Skin of body (tissue), 2 donors: Measurements from ENCODE around the gene UNC13A. TPM values are rescaled to one million over a fixed set of nuclear protein-coding genes. Genes with fewer than 3 reads are reported as not detected.
A peak's percentile ranks its signal among the peaks of the same experiment; 100 is the strongest.
"Not testable (repeated sequence)": the region's sequence is repeated elsewhere in the genome, so short reads cannot be mapped to it uniquely, and the experiment has no call there.

Experiments
- DNase-seq: peaks from one replicate; lab custom pipeline; 2025; lab: John Stamatoyannopoulos, UW
- total RNA-seq: library from RNA; depleted of rRNA; stranded (reverse); fragments of >200 nt; gene quantifications from one replicate; pipeline ENCODE4 v1.2.3, GENCODE V29; 2014

The UNC13A gene
- total RNA-seq, 1 donor from 2014 or later = 0.10 TPM

DNA sequence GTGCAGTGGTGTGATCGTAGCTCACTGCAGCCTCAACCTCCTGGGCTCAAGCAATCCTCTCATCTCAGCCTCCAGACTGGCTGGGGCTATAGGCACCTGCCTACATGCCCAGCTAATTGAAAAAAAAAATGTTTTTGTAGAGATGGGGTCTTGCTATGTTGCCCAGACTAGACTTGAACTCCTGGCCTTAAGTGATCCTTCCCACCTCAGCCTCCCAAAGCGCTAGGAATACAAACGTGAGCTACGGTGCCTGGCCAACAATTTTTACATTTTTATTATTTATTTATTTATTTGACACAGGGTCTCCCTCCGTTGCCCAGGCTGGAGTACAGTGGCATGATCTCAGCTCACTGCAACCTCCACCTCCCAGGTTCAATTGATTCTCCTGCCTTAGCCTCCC lies 117.9 kb downstream of the UNC13A start:
- not testable (repeated sequence) for DNase-seq

DNA sequence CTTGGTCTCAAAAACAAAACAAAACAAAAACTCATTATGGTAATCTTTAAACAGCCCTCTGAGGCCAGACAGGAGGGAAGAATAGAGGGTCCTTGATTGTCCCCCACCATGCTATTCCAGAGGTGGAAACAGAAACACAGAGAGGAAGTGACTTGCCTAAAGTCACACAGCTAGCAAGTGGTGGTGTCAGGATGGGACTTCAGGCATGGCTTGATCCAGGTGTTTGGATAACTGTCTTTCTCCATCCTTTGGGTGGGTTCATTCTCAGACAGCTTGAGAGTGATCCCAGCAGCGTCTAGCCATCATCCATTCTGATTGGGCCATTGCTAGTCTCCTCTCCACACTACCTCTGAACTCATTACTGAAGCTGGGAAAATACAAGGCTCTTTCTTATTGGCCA lies 120.2 kb downstream of the UNC13A start:
- DNase-seq = no peak

- no peak for DNase-seq
These were observed 122.5 kb downstream of the UNC13A start for GRCh38 chr19:17565611-17566010.

- DNase-seq = no peak
These were observed 123.4 kb downstream of the UNC13A start for GRCh38 chr19:17564781-17565180.

DNA sequence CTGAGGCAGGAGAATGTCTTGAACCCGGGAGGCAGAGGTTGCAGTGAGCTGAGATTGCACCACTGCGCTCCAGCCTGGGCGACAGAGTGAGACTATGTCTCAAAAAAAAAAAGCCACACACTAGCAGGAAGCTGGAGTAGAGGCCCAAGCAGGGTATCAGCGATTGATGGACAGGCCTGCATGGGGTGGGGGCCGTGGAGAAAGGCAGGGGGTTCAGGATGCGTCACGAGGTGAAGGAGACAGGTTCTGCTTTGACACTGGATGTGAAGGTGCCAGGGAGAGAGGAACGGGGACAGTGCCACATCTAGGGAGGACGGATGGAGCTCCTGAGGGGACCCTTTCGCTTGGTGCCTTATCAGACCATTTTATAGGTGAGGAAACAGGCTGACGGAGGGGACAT lies 125.6 kb downstream of the UNC13A start:
- DNase-seq = no peak

GRCh38 chr19:17562097-17562496 lies 126.1 kb downstream of the UNC13A start:
- DNase-seq = no peak

DNA sequence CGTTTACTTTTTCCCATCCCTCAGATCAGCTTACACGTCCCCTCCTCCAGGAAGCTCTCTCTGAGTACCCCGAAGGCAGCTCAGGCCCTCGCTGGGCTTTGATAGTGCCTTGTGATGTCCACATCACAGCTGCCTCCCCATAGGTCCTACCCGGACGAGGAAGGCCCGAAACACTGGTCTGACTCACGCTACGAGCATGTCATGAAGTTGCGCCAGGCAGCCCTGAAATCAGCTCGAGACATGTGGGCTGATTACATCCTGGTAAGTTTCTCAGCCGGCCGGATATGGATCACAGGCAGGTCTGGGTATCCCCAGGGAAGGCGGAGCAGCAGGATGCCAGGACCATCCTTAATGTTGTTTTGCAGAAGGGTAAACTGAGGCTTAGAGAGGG lies 128.0 kb downstream of the UNC13A start:
- DNase-seq = no peak

- DNase-seq = no peak
These were observed 130.7 kb downstream of the UNC13A start for GRCh38 chr19:17557466-17557865.

DNA sequence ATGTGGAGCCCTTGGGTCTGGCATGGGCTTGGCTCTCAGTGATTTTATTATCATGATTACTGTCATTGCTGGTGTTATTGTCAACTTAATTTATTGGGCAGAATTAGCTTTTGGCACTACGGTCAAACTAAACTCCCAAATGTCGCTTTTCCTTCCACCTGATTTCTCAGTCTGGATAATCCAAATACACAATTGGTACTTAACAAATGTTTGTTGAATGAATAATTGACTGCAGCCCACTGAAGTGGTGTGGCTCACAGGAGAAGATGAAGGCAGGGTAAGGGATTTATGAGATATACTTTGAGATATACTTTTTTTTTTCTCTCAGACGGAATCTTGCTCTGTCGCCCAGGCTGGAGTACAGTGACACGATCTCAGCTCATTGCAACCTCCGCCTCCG lies 131.2 kb downstream of the UNC13A start:
- DNase-seq = no peak

DNA sequence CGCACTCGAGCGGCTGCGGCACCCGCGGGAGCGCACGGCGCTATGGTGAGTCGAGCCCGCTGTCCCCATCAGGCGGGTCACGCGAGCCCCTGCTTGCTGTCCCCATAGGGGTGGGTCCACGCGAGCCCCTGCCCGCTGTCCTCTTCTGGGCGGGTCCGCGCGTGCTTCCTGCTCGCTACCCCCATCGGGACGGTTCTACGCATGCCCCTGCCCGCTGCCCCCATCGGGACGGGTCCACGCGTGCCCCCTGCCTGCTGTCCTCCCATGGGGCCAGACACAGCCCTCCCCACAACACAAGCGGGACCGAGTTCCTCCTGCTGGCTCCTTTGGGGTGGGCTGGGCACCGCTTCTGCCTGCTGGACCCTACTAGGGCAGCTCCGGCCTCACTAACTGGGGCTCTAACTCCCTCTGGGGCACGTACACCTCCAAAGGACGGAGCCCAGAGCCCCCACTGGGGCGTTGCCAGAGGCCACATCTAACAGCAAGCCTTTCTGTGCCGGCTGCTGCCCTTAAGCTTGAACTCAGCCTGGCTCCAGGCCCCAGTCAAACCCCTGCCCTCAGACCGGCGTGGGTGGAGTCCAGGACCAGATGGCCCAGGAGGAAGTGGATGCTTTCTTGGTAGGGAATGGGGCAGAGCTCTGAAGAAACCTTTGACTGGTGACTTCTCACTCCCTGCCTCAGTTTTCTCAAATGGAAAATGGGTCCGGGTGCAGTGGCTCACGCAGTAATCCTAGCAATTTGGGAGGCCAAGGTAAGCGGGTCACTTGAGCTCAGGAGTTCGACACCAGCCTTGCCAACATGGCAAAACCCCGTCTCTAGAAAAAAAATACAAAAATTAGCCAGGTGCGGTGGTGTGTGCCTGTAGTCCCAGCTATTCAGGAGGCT lies 132.0 kb downstream of the UNC13A start:
- DNase-seq = no peak

GRCh38 chr19:17555480-17555928 lies 132.7 kb downstream of the UNC13A start, which contains the start of gene COLGALT1:
Gene COLGALT1 (plus strand): TSS chr19:17555649. CDS start chr19:17555714, 65 bp downstream.
- peak; percentile 92 for DNase-seq

GRCh38 chr19:17554968-17555479 lies 133.1 kb downstream of the UNC13A start:
- no peak for DNase-seq

DNA sequence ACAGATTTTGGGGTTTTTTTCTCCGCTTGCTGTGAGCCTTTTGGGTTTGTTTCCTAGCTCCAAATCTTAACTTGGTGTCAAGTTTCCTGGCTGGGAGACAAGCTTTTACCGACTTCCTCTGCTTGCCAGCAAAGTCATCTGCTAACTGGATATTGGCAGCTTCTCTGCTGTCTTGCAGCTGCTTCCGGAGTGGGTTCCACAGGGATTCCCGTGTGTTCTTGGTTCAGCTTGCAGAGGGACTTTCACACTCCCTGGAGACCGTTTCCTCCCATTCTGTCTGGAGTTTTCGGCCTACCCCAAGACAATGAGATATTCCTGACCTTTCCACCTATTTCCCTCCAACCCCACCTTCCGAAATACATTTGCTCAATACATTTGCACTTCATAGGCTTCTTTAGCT lies 134.9 kb downstream of the UNC13A start:
- DNase-seq = peak; percentile 96

DNA sequence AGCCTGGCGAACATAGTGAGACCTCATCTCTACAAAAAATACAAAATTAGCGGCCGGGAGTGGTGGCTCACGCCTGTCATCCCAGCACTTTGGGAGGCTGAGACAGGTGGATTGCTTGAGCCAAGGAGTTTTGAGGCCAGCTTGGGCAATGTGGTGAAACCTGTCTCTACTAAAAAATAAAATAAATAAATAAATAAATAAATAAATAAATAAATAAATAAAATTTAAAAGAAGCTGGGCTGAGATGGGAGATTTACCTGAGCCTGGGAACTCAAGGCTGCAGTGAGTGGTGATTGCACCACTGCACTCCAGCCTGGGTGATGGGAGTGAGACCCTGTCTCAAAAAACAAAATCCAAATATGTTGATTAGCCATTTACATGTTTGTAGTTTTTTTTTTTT lies 135.4 kb downstream of the UNC13A start:
- DNase-seq = not testable (repeated sequence)

Other genes with a start within 250 kb of the UNC13A start
- gene TMEM221, start 239.7 kb downstream of the UNC13A start, total RNA-seq = 0.69 TPM
- gene NXNL1, start 227.4 kb downstream of the UNC13A start, total RNA-seq = not detected
- gene SLC27A1, start 217.8 kb downstream of the UNC13A start, total RNA-seq = 19.6 TPM
- 36.3 TPM for gene PGLS, start 176.7 kb downstream of the UNC13A start, total RNA-seq
- gene COLGALT1, start 132.7 kb downstream of the UNC13A start, total RNA-seq = 40.6 TPM
- gene MAP1S, start 31.1 kb upstream of the UNC13A start, total RNA-seq = 17.6 TPM
- gene FCHO1, start 63.1 kb upstream of the UNC13A start, total RNA-seq = 2.4 TPM
- gene B3GNT3, start 106.8 kb upstream of the UNC13A start, total RNA-seq = 0.79 TPM
- not detected for gene INSL3, start 133.2 kb upstream of the UNC13A start, total RNA-seq
- 3.4 TPM for gene JAK3, start 159.6 kb upstream of the UNC13A start, total RNA-seq
- gene RPL18A, start 171.6 kb upstream of the UNC13A start, total RNA-seq = 1,075 TPM
- gene SLC5A5, start 183.6 kb upstream of the UNC13A start, total RNA-seq = not detected
- 22.3 TPM for gene CCDC124, start 244.7 kb upstream of the UNC13A start, total RNA-seq